ENCODE results near the gene FREM1. TPM values are rescaled to one million over a fixed set of nuclear protein-coding genes. Genes with fewer than 3 reads are reported as not detected.
A peak's percentile ranks its signal among the peaks of the same experiment; 100 is the strongest.

FREM1 gene
- total and polyA plus RNA-seq, 2 experiments from 2014 or later: 9.2 to 54.4 TPM

GRCh38 chr9:14869671-14870070 lies 40.6 kb downstream of the FREM1 start:
- Histone ChIP-seq H3K36me3 (no peaks in the 10 kb centered on the region), H3K27ac (no peak overlapping the region), H3K9me3 (ENCODE audit: low read depth) (no peaks in the 10 kb centered on the region), H3K4me3 (no peak overlapping the region), H3K4me1 (ENCODE audit: low read depth) (peaks cover 15% of the 10 kb centered on the region), H3K27me3 (no peaks in the 10 kb centered on the region)
- TF ChIP-seq CTCF (IDR thresholded peaks at IDR 0.05; ENCODE audit: low read depth, low read length): no peak
- no peak for DNase-seq (ENCODE audit: low read depth in 1 of 2, low spot score in 1 of 2)

GRCh38 chr9:14868772-14869583 lies 41.2 kb downstream of the FREM1 start:
- H3K4me1 ChIP-seq (ENCODE audit: low read depth): peaks cover 15% of the 10 kb centered on the region
- H3K27me3 ChIP-seq: no peaks in the 10 kb centered on the region
- peak in 1 of 2 donors; percentile 15 for DNase-seq (ENCODE audit: low read depth in 1 of 2, low spot score in 1 of 2)
- TF ChIP-seq CTCF (IDR thresholded peaks at IDR 0.05; ENCODE audit: low read depth, low read length): no peak
- H3K27ac ChIP-seq: no peak overlapping the region
- no peaks in the 10 kb centered on the region for H3K36me3 ChIP-seq
- no peaks in the 10 kb centered on the region for H3K9me3 ChIP-seq (ENCODE audit: low read depth)
- no peak overlapping the region for H3K4me3 ChIP-seq

GRCh38 chr9:14868418-14868771 lies 41.8 kb downstream of the FREM1 start:
- peaks cover 15% of the 10 kb centered on the region for H3K4me1 ChIP-seq (ENCODE audit: low read depth)
- H3K27ac ChIP-seq: no peak overlapping the region
- no peaks in the 10 kb centered on the region for H3K36me3 ChIP-seq
- no peaks in the 10 kb centered on the region for H3K27me3 ChIP-seq
- H3K9me3 ChIP-seq (ENCODE audit: low read depth): no peaks in the 10 kb centered on the region
- TF ChIP-seq CTCF (IDR thresholded peaks at IDR 0.05; ENCODE audit: low read depth, low read length): no peak
- no peak overlapping the region for H3K4me3 ChIP-seq
- DNase-seq (ENCODE audit: low read depth in 1 of 2, low spot score in 1 of 2): no peak

GRCh38 chr9:14866200-14866749 lies 44.0 kb downstream of the FREM1 start:
- Histone ChIP-seq H3K4me3 (no peak overlapping the region), H3K27ac (no peak overlapping the region), H3K27me3 (no peaks in the 10 kb centered on the region), H3K36me3 (no peaks in the 10 kb centered on the region), H3K4me1 (ENCODE audit: low read depth) (peaks cover 15% of the 10 kb centered on the region), H3K9me3 (ENCODE audit: low read depth) (no peaks in the 10 kb centered on the region)
- TF ChIP-seq CTCF (IDR thresholded peaks at IDR 0.05; ENCODE audit: low read depth, low read length): no peak
- no peak for DNase-seq (ENCODE audit: low read depth in 1 of 2, low spot score in 1 of 2)

- TF ChIP-seq CTCF (IDR thresholded peaks at IDR 0.05; ENCODE audit: low read depth, low read length): no peak
- DNase-seq (ENCODE audit: low read depth in 1 of 2, low spot score in 1 of 2): no peak
- Histone ChIP-seq H3K4me3 (no peak overlapping the region), H3K36me3 (no peaks in the 10 kb centered on the region), H3K4me1 (ENCODE audit: low read depth) (peaks cover 5% of the 10 kb centered on the region), H3K27ac (no peak overlapping the region), H3K27me3 (no peaks in the 10 kb centered on the region), H3K9me3 (ENCODE audit: low read depth) (no peaks in the 10 kb centered on the region)
These were observed 45.9 kb downstream of the FREM1 start for GRCh38 chr9:14864309-14864708.

All from cardiac muscle cell (in vitro differentiated cells and primary cell).